GM18861 (cell line): ENCODE data around the gene SGO2.
"Not testable (repeated sequence)": the region's sequence is repeated elsewhere in the genome, so short reads cannot be mapped to it uniquely, and the experiment has no call there.

Experiments used
- ATAC-seq: cut with Tn5 transposase; IDR thresholded peaks from one replicate; pipeline ENCODE4 v1.9.1; 2021; ENCODE audit not compliant: unreplicated experiment

SGO2 gene

GRCh38 chr2:200588076-200588678 lies 62.2 kb downstream of the SGO2 start:
- no peak for ATAC-seq

- no peak for ATAC-seq
Measured at GRCh38 chr2:200590090-200590489, 64.1 kb downstream of the SGO2 start.

DNA sequence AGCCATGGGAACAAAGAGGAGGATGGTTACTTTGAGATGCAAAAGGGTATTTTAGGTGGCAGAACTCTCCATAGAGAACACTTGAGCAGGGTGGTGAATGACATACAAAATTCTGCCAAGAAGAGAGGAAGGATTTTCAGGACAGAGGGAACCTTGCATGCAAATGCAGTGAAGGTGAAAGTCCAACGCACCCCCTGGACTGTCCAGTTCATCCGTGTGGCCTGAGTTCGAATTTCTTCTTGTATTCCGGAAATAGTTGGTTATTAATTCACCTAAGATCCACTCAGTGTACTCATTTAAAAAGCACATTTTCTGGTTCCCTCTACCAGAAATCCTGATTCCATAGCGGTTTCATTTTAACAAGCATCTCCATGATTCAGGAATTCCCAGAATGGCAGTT lies 65.3 kb downstream of the SGO2 start:
- no peak for ATAC-seq

- ATAC-seq: no peak
Measured at GRCh38 chr2:200592406-200593075, 66.5 kb downstream of the SGO2 start.

DNA sequence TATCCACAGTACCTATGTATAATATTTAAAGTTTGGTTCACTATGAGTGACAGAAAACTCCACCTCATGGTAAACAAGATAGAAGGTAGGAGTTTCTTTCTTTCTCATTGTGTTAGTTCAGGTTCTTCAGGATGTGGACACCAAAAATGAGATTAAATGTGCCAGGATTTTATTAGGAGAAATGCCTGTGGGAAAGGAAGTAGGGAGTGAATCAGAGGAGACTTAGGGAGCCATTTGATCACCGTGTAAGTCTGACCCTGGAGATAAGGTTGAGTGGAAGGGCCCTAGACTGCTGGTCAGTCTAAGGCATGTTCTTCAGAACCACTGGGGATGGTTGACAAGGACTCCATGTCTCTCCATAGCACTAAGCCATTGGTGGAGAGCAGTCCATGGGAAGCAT lies 67.9 kb downstream of the SGO2 start:
- no peak for ATAC-seq

- ATAC-seq: no peak
Measured at GRCh38 chr2:200595913-200596312, 69.9 kb downstream of the SGO2 start.

GRCh38 chr2:200596774-200597570 lies 71.0 kb downstream of the SGO2 start:
- no peak for ATAC-seq

DNA sequence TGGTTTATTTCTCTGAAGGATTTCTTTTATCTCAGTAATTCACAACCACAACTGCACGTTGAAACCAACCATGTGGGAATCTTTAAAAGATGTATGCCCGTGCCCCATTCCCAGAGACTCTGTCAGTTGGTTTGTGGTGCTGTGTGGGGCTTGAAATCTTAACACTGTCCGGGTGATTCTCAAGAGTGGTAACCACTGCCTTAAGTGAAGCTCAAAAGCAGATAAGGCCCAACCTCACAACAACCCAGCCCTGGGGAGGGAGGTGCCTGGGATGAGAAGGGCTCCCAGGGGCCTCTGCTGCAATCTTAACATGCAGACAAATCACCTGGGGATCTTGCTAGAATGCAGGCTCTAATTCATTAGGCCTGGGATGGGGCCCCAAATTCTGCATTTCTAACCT lies 73.2 kb downstream of the SGO2 start:
- ATAC-seq: no peak

GRCh38 chr2:200600549-200601225 lies 74.7 kb downstream of the SGO2 start:
- no peak for ATAC-seq

DNA sequence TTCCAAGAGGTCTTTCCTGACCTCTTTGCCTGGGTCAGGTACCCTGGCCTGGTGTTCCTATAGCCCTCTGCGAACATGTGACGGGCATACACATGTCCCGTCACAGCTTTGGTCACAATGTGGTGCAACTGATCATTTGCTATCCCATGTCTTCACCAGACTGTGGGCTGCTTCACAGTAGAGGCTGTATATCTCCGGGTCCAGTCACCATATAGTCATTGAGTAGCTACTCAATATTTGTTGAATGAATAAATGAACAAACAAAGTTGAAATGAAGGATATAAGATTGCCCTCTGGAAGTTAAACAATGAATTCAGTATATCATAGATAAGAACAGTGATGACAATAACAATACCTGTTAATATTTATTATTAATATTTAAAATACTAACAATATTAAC lies 76.6 kb downstream of the SGO2 start:
- ATAC-seq: no peak

DNA sequence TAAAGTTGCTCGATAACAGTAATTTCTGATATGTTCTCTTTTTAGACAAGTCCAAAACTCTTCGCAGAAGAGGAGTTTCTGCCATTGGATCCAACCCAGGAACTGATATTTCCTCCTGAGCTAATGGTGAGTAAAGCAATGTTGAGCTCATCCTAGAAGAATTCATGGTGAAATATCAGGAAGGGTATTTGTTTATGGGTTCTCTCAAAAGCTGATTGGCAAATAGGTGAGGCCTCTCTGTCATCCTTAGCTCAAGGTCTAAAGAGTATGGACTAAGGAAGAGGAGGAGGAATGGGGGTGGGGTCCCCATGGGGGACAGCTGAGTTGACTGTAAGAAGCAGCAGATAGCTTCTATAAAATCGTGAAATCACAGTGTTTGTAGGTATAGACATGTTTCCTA lies 78.0 kb downstream of the SGO2 start:
- ATAC-seq: no peak

DNA sequence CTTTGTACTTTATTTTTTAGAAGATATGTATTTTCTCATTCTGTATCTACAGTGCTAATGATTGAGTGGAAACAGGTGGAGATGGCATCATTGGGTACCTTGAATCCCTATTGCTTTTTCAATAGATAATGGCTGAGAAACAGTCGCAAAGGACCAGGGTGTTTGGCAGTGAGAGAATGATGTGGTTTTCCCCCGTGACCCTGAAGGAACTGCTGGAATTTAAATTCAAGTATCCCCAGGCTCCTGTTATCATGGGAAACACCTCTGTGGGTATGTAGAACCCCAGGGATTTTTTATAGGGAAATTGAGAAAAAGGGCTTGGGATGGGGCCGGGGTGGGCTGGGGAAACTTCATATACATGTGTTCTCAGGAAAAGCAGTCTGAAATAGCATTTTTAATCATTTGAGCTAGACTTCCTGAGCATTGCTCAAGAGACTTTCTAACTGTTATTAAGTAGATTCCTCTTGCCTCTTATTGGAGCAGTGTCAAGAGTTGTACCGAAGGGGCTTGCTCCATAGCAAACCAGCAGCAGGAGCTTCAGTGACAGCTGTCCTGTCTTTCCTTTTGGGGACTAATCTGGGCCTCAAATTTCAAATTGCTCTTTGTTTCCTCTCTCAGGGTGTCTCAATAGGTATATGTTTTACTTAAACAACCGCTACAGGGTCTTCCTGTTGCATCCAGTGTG lies 78.7 kb downstream of the SGO2 start:
- ATAC-seq: no peak

DNA sequence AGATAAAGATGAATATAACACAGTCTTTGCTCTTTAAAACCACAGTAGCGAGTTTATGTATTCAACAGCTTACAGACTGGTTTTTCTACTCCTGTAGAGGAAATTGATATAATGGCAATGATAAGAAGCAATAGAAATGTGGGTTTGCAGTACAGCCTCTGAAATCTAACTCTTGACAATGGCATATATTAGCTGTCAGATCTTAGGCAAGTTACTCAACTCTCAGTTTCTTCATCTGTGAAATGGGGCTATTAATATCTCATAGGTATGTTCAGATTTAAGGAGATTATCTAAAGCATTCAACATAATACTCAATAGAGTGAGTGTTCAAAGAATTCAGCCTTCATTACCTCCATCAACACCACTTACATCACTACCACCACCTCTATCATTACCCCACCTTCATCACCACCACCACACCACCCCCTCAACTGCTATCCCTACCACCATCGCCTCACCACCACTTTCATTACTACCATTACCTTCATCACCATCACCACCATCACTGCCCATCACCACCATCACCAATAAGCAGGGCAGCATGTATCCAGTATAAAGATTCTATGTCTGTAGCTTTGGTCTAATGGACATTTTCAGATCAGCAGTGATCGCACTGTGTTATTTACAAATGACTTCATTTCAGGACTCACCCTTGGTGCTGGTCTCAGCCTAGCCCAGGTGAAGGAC lies 82.5 kb downstream of the SGO2 start:
- ATAC-seq: no peak

DNA sequence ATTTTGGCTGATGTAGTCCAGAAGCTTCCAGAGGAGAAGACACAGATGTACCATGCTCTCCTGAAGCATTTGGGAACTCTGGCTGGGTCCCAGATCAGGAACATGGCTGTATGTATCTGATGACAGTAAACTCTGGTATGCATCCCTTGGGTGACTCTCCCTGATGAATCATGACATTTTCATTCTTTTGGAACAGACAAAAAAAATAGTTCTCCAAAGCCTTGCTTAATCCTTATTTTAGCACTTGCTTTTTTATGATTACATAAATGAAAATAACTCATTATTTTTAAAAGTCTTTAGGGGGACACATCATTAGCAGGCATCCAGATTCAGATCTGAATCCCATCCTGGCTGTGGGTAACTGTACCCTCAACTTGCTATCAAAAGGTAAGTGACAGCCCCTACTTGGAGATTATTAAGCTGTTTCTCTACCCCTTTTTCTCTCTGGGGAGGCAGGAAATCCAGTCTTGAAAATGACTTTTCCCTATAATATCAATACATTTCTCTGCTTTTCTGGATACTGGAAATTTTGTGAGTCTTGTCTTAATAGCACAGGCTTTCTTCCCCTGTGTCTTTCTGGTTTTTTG lies 83.1 kb downstream of the SGO2 start:
- no peak for ATAC-seq

GRCh38 chr2:200610217-200610616 lies 84.2 kb downstream of the SGO2 start:
- not testable (repeated sequence) for ATAC-seq

DNA sequence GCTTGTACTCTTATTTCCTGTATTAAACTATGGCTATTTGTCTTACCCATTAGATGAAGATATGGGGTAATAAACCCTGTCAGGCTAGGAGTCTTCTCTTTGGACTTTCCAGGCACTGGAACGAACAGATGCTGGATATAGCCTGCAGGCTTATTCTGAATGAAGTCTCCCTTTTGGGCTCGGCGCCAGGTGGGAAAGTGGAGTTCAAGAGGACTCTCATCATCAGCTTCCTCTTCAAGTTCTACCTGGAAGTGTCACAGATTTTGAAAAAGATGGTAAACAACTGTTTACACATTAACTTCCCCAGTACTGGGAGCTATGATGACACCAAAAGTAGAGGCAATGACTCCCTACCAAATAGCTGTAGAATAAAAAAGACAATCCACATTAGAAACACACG lies 87.7 kb downstream of the SGO2 start:
- ATAC-seq: no peak

DNA sequence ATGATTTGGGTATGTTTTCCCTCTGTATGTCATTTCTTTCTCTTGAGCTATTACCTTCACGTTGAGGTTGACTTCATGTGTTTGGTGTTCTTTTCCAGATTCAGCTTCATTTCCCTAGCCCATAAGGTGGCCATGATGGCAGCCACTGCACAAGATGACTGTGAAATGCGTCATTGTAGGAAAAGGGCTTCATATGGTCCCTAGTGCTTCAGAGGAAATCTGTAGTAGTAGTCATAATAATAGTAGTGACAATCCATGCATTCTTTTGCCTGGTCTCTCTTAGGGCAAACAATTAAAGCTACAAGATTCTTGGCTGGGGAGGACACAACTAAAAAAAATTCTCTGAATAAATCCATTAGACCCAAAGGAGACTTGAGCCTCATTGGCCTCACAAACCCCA lies 88.2 kb downstream of the SGO2 start:
- no peak for ATAC-seq

GRCh38 chr2:200615247-200615646 lies 89.2 kb downstream of the SGO2 start:
- no peak for ATAC-seq

GRCh38 chr2:200616193-200616592 lies 90.2 kb downstream of the SGO2 start:
- ATAC-seq: peak; percentile 62

DNA sequence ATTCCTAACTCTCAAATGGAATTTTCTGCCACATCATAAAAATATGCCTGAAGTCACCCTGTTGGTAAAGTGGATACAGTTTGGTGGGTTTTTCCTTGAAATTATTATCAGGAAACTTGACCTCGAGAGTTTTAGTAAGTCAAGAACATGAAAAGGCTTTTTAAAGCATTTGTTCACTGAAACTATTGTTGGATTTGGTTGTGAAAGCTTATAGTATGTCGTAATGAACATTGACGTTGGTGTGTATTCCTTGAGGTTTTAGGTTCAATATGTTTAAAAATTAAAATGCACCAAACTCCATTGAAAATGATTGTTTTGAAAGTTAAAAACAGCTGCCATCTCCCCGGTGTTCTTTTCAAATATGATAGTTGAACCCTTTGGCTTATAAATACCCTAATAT lies 90.6 kb downstream of the SGO2 start:
- no peak for ATAC-seq
